H1 (cell line): ENCODE results near the gene FOXA3. TPM values are rescaled to one million over a fixed set of nuclear protein-coding genes. Genes with fewer than 3 reads are reported as not detected.

Source experiments
- CTCF ChIA-PET: fragments of 300-600 bp; sonication (Branson Sonifier 250); formaldehyde crosslinking; loops from one replicate; lab custom pipeline; 2021; ENCODE audit not compliant: partially characterized antibody; lab: Charles Lee
- POLR2A ChIA-PET: fragments of 300-600 bp; sonication (Branson Sonifier 250); formaldehyde crosslinking; loops from one replicate; lab custom pipeline; 2021; ENCODE audit warnings: inconsistent platforms; ENCODE audit not compliant: partially characterized antibody; lab: Charles Lee
- DNase-seq, 2 experiments: peaks; one replicate each; pipeline versions ENCODE4 v3.0.0 to v3.0.0-alpha.2; 2010 to 2022; ENCODE audit warnings: low spot score in 2 of 2, low read depth in 1 of 2, mixed read lengths in 1 of 2
- FAIRE-seq: peaks from 2 replicates; lab custom pipeline; 2011; peaks lifted over from hg19 to GRCh38; lab: Jason Lieb, UNC
- H2AFZ ChIP-seq: 2 replicates; pipeline ENCODE4 v1.8.1; 2012; ENCODE audit warnings: low read length, inconsistent platforms
- H2AK5ac ChIP-seq: 2 replicates; pipeline ENCODE4 v1.6.1; 2013; ENCODE audit warnings: low read depth, low read length
- H2BK120ac ChIP-seq: replicated peaks from 2 replicates; pipeline ENCODE3; 2013; ENCODE audit warnings: low read depth, low read length, inconsistent platforms
- H2BK12ac ChIP-seq: 2 replicates; pipeline ENCODE4 v1.6.1; 2013; ENCODE audit warnings: low read depth, low read length
- H2BK15ac ChIP-seq: 2 replicates; pipeline ENCODE4 v1.6.1; 2013; ENCODE audit warnings: low read length
- H2BK20ac ChIP-seq: 2 replicates; pipeline ENCODE4 v1.6.1; 2013; ENCODE audit warnings: low read length
- H2BK5ac ChIP-seq: 2 replicates; pipeline ENCODE4 v1.6.1; 2013; ENCODE audit warnings: low read depth, low read length
- H3K14ac ChIP-seq: 2 replicates; pipeline ENCODE4 v1.6.1; 2013; ENCODE audit warnings: inconsistent platforms; ENCODE audit not compliant: insufficient read length
- H3K18ac ChIP-seq: 2 replicates; pipeline ENCODE4 v1.6.1; 2013; ENCODE audit warnings: low read length; ENCODE audit errors: extremely low read depth
- H3K23ac ChIP-seq: 2 replicates; pipeline ENCODE4 v1.6.1; 2013; ENCODE audit warnings: inconsistent platforms; ENCODE audit not compliant: insufficient read length
- H3K23me2 ChIP-seq: 2 replicates; pipeline ENCODE4 v1.6.1; 2013; ENCODE audit warnings: low read depth, low read length
- H3K27ac ChIP-seq: 2 replicates; pipeline ENCODE4 v1.6.1; 2011; ENCODE audit warnings: low read depth, low read length, inconsistent platforms
- H3K27me3 ChIP-seq, 4 experiments: replicated peaks in 1 of 4; 1 replicate in 1 of 4; 2 replicates in 3 of 4; pipeline versions ENCODE4 v1.6.1 to v1.8.1; 2011 to 2013; ENCODE audit warnings: low read length in 3 of 4, mild to moderate bottlenecking in 3 of 4, inconsistent platforms in 2 of 4, mixed read lengths in 2 of 4, moderate library complexity in 1 of 4; ENCODE audit not compliant: control insufficient read depth in 3 of 4, insufficient read depth in 3 of 4; ENCODE audit errors: extremely low read depth in 1 of 4
- H3K36me3 ChIP-seq, 4 experiments: 2 replicates each; pipeline versions ENCODE4 v1.6.1 to v1.8.1; 2011 to 2013; ENCODE audit warnings: mild to moderate bottlenecking in 4 of 4, low read length in 3 of 4, moderate library complexity in 2 of 4, control low read depth in 1 of 4, inconsistent platforms in 1 of 4; ENCODE audit not compliant: insufficient read depth in 4 of 4, control insufficient read depth in 2 of 4
- H3K4ac ChIP-seq: replicated peaks from 2 replicates; pipeline ENCODE3; 2013; ENCODE audit warnings: low read length, low read depth, mixed read lengths, inconsistent platforms; ENCODE audit not compliant: insufficient read length
- H3K4me1 ChIP-seq, 4 experiments: replicated peaks in 1 of 4; 1 replicate in 1 of 4; 2 replicates in 3 of 4; pipeline versions ENCODE4 v1.6.1 to v1.8.1; 2011 to 2013; ENCODE audit warnings: low read length in 3 of 4, inconsistent platforms in 2 of 4, mixed read lengths in 1 of 4; ENCODE audit not compliant: insufficient read depth in 4 of 4, control insufficient read depth in 3 of 4
- H3K4me2 ChIP-seq, 2 experiments: 2 replicates each; pipeline versions ENCODE4 v1.6.1 to v1.8.1; 2011 to 2013; ENCODE audit warnings: low read depth in 2 of 2, low read length in 2 of 2, control low read depth in 1 of 2, inconsistent platforms in 1 of 2, mild to moderate bottlenecking in 1 of 2; ENCODE audit not compliant: insufficient read depth in 1 of 2
- H3K4me3 ChIP-seq, 4 experiments: fragments of 200-600, 300-600 bp in 1 of 4; sonication (generic), shearing (Covaris generic), sonication (Bioruptor Twin) in 1 of 4; 2 replicates each; pipeline versions ENCODE4 v1.5.1 to v1.8.1; 2011 to 2016; ENCODE audit warnings: low read length in 4 of 4, low read depth in 3 of 4, control low read depth in 2 of 4, inconsistent platforms in 2 of 4, mild to moderate bottlenecking in 2 of 4, mixed read lengths in 1 of 4, moderate library complexity in 1 of 4; ENCODE audit not compliant: insufficient read depth in 2 of 4; ENCODE audit errors: extremely low read depth in 1 of 4
- H3K56ac ChIP-seq: replicated peaks from 2 replicates; pipeline ENCODE3; 2013; ENCODE audit warnings: low read depth, mild to moderate bottlenecking, mixed read lengths, low read length, inconsistent platforms; ENCODE audit not compliant: insufficient read length
- H3K79me1 ChIP-seq: 2 replicates; pipeline ENCODE4 v1.6.1; 2013; ENCODE audit warnings: low read depth, low read length, control low read depth
- H3K79me2 ChIP-seq, 2 experiments: 2 replicates each; pipeline versions ENCODE4 v1.6.1 to v1.8.1; 2012 to 2013; ENCODE audit warnings: low read length in 2 of 2, mild to moderate bottlenecking in 2 of 2, inconsistent platforms in 1 of 2; ENCODE audit not compliant: insufficient read depth in 2 of 2, control insufficient read depth in 1 of 2
- H3K9ac ChIP-seq, 4 experiments: replicated peaks in 1 of 4; 1 replicate in 1 of 4; 2 replicates in 3 of 4; pipeline versions ENCODE4 v1.6.1 to v1.8.1; 2011 to 2013; ENCODE audit warnings: low read depth in 3 of 4, low read length in 3 of 4, control low read depth in 2 of 4, mild to moderate bottlenecking in 2 of 4, moderate library complexity in 2 of 4, inconsistent platforms in 1 of 4; ENCODE audit errors: extremely low read depth in 1 of 4
- H3K9me3 ChIP-seq, 2 experiments: 2 replicates each; pipeline versions ENCODE4 v1.6.1 to v1.8.1; 2012 to 2013; ENCODE audit warnings: mild to moderate bottlenecking in 2 of 2, moderate library complexity in 2 of 2, control low read depth in 1 of 2, inconsistent platforms in 1 of 2, low read depth in 1 of 2, low read length in 1 of 2, mixed read lengths in 1 of 2; ENCODE audit not compliant: insufficient read depth in 2 of 2
- H4K20me1 ChIP-seq, 2 experiments: replicated peaks in 1 of 2; 2 replicates each; pipeline versions ENCODE3 to v1.8.1; 2011 to 2013; ENCODE audit warnings: inconsistent platforms in 2 of 2, low read length in 2 of 2, mild to moderate bottlenecking in 1 of 2; ENCODE audit not compliant: insufficient read depth in 2 of 2, control insufficient read depth in 1 of 2
- H4K5ac ChIP-seq: 2 replicates; pipeline ENCODE4 v1.6.1; 2013; ENCODE audit warnings: low read length, low read depth, mixed read lengths, inconsistent platforms; ENCODE audit not compliant: insufficient read length
- H4K8ac ChIP-seq: 2 replicates; pipeline ENCODE4 v1.8.0; 2013; ENCODE audit warnings: mild to moderate bottlenecking, moderate library complexity, low read length, inconsistent platforms; ENCODE audit not compliant: insufficient read depth; ENCODE audit errors: extremely low read depth
- H4K91ac ChIP-seq: replicated peaks from 2 replicates; pipeline ENCODE3; 2013; ENCODE audit warnings: low read length, mixed read lengths, inconsistent platforms; ENCODE audit not compliant: insufficient read length
- CBX8 ChIP-seq: fragments of 300-800, 300-1000 bp; sonication (generic); IDR thresholded peaks from 2 replicates; pipeline ENCODE4 v1.7.1; 2016; ENCODE audit warnings: low read depth, low read length, borderline replicate concordance
- CHD2 ChIP-seq: IDR thresholded peaks from 2 replicates; pipeline ENCODE4 v1.6.1; 2012; ENCODE audit warnings: low read length, improper control_type of control experiment
- HDAC2 ChIP-seq, 2 experiments: fragments of 300-600 bp in 1 of 2; sonication (generic) in 1 of 2; IDR thresholded peaks; 2 replicates each; pipeline ENCODE4 v1.6.1; 2011 to 2012; ENCODE audit warnings: low read depth in 2 of 2, low read length in 2 of 2, mild to moderate bottlenecking in 2 of 2, moderate library complexity in 2 of 2, borderline replicate concordance in 1 of 2, inconsistent platforms in 1 of 2
- HDAC6 ChIP-seq: IDR thresholded peaks from one replicate; pipeline ENCODE4 v1.7.1; 2012; ENCODE audit warnings: low read depth, mild to moderate bottlenecking, inconsistent platforms, low read length, moderate library complexity
- JUN ChIP-seq: IDR thresholded peaks from 2 replicates; pipeline ENCODE4 v1.6.1; 2011; ENCODE audit warnings: low read depth, mild to moderate bottlenecking, improper control_type of control experiment, low read length
- KDM1A ChIP-seq: fragments of 200-600, 300-600 bp; sonication (generic); IDR thresholded peaks from 2 replicates; pipeline ENCODE4 v1.7.1; 2016; ENCODE audit warnings: mild to moderate bottlenecking, low read length, borderline replicate concordance
- MAFK ChIP-seq: IDR thresholded peaks from 2 replicates; pipeline ENCODE4 v1.6.1; 2012; ENCODE audit warnings: low read depth, mild to moderate bottlenecking, improper control_type of control experiment, low read length
- MAX ChIP-seq: IDR thresholded peaks from 2 replicates; pipeline ENCODE4 v1.6.1; 2012; ENCODE audit warnings: inconsistent platforms
- POLR2A ChIP-seq, 2 experiments: IDR thresholded peaks; 1 replicate in 1 of 2; 2 replicates in 1 of 2; pipeline ENCODE4 v1.6.1; 2011; ENCODE audit warnings: low read depth in 2 of 2, low read length in 2 of 2, mild to moderate bottlenecking in 2 of 2; ENCODE audit errors: control extremely low read depth in 1 of 2
- POU5F1 ChIP-seq: IDR thresholded peaks from 2 replicates; pipeline ENCODE4 v1.6.1; 2011; ENCODE audit warnings: low read depth, mild to moderate bottlenecking, low read length, moderate library complexity
- RNF2 ChIP-seq: fragments of 200-900, 300-1000 bp; sonication (generic); IDR thresholded peaks from 2 replicates; pipeline ENCODE4 v1.7.1; 2016; ENCODE audit warnings: borderline replicate concordance, low read depth, mild to moderate bottlenecking, antibody characterized with exemption, low read length; ENCODE audit not compliant: poor library complexity, severe bottlenecking; ENCODE audit errors: missing control alignments
- SP2 ChIP-seq: IDR thresholded peaks from 2 replicates; pipeline ENCODE4 v1.6.1; 2012; ENCODE audit warnings: mild to moderate bottlenecking, low read length, inconsistent platforms
- TCF12 ChIP-seq: IDR thresholded peaks from 2 replicates; pipeline ENCODE4 v1.6.1; 2011; ENCODE audit warnings: low read depth, mild to moderate bottlenecking, low read length
- WGBS, 2 experiments: shearing (Covaris generic) in 1 of 2; methylation state at CpG; one replicate each; pipeline versions ENCODE4 v1.1.6 to v1.1.7; 2013 to 2015; ENCODE audit warnings: low lambda C conversion rate in 2 of 2, mixed read lengths in 2 of 2, inconsistent platforms in 1 of 2, low coverage in 1 of 2, missing lambda C conversion rate in 1 of 2; ENCODE audit not compliant: insufficient replicate concordance in 2 of 2, insufficient coverage in 1 of 2, insufficient read length in 1 of 2; ENCODE audit errors: extremely low coverage in 1 of 2, missing lambda C conversion rate in 1 of 2; 5-methylcytosine and 5-hydroxymethylcytosine counted together
- polyA plus RNA-seq, 7 experiments: library from polyadenylated mRNA; depleted of rRNA in 3 of 7; stranded (reverse) in 5 of 7; unstranded in 2 of 7; fragments of >200 nt in 5 of 7; fragments of 200-250 nt in 2 of 7; gene quantifications; 1 replicate in 5 of 7; 2 replicates in 1 of 7; 4 replicates in 1 of 7; pipeline versions ENCODE4 v1.2.1 to v1.2.3, GENCODE V29; 2011 to 2013; ENCODE audit warnings: missing spikeins in 2 of 7, mixed read lengths in 2 of 7
- total RNA-seq: library from RNA; stranded (reverse); fragmentation: NEBNext Ultra II Directional; extraction: Animal tissue kit (Norgen Biotek cat#: 25700); gene quantifications from 2 replicates; pipeline ENCODE4 v1.2.1, GENCODE V29; 2021

Gene FOXA3
- total and polyA plus RNA-seq, 2 of the 8 experiments (the other 6 are each of a cell fraction or from before 2014, with no cell fraction given) = 20.2 to 49.1 TPM

- no peak for DNase-seq
- 85% methylated on average over 7 of the region's 7 CpGs; no CpG with 5 or more reads in 1 of the 2 experiments for WGBS, 2 experiments
- TF ChIP-seq KDM1A (no peak), CHD2 (no peak), JUN (no peak), MAFK (no peak), SP2 (no peak), CBX8 (no peak), HDAC6 (no peak), HDAC2 (IDR thresholded peaks at IDR 0.05; ENCODE audit: borderline replicate concordance in 1 of 2, low read depth in 2 of 2, low read length in 2 of 2) (no peak), TCF12 (no peak), POU5F1 (no peak), RNF2 (no peak), MAX (no peak), POLR2A (IDR thresholded peaks at IDR 0.05; ENCODE audit: control extremely low read depth in 1 of 2, low read depth in 2 of 2, low read length in 2 of 2) (no peak)
- TF ChIP-seq, all 59 proteins: peak for 0
Observed at GRCh38 chr19:45852983-45853382, 11.1 kb upstream of the FOXA3 start.

More at GRCh38 chr19:45852983-45853382, 11.1 kb upstream of the FOXA3 start:
- H2BK15ac ChIP-seq = no peak overlapping the region
- H4K8ac ChIP-seq = no peak overlapping the region
- no peak overlapping the region for H3K56ac ChIP-seq
- H3K4me1 ChIP-seq = no peaks in the 10 kb centered on the region
- H4K91ac ChIP-seq = no peak overlapping the region
- no peaks in the 10 kb centered on the region for H3K23me2 ChIP-seq
- no peaks in the 10 kb centered on the region; a peak in 1 of 7 replicates for H3K27me3 ChIP-seq
- H3K23ac ChIP-seq = no peak overlapping the region
- H3K14ac ChIP-seq = no peak overlapping the region
- peaks cover 0 to 21% of the 10 kb centered on the region in 2 experiments; a peak in 2 of 4 replicates for H3K79me2 ChIP-seq
- H3K9ac ChIP-seq = no peak overlapping the region
- no peak overlapping the region for H2BK120ac ChIP-seq
- H3K18ac ChIP-seq = no peak overlapping the region
- peaks cover 3 to 18% of the 10 kb centered on the region in 2 experiments for H4K20me1 ChIP-seq
- H3K4ac ChIP-seq = no peak overlapping the region
- CTCF ChIA-PET = interaction anchor here (0.7 to 2.6 kb wide), 5 partner anchors 10 to 71 kb away, joined by 3 to 13 read pairs (median 3); partner anchors contain the start of genes DMPK and SYMPK
- no peak overlapping the region for H2BK20ac ChIP-seq
- H3K36me3 ChIP-seq = peaks cover 28 to 59% (median 45%) of the 10 kb centered on the region in 4 experiments
- no peak overlapping the region for H2BK5ac ChIP-seq
- H2AK5ac ChIP-seq = no peak overlapping the region
- no peak overlapping the region for H3K4me2 ChIP-seq
- FAIRE-seq = no peak
- no peak overlapping the region for H3K27ac ChIP-seq
- no peak overlapping the region for H4K5ac ChIP-seq
- no peaks in the 10 kb centered on the region for H3K9me3 ChIP-seq
- H3K4me3 ChIP-seq = no peak overlapping the region
- no peak overlapping the region for H2BK12ac ChIP-seq
- POLR2A ChIA-PET = interaction anchor here (0.6 to 3.8 kb wide), 10 partner anchors 9 to 36 kb away, joined by 3 to 19 read pairs (median 3); partner anchors contain the start of genes FOXA3 and SYMPK
- H2AFZ ChIP-seq = no peak overlapping the region
- 0 out of 2 replicates have a peak, but pooled peaks cover 4% of the 10 kb centered on the region for H3K79me1 ChIP-seq
